Motor neuron (in vitro differentiated cells): ENCODE measurements around the gene CHD8. TPM values are rescaled to one million over a fixed set of nuclear protein-coding genes. Genes with fewer than 3 reads are reported as not detected.
"Not testable (repeated sequence)": the region's sequence is repeated elsewhere in the genome, so short reads cannot be mapped to it uniquely, and the experiment has no call there.

ENCODE experiments used
- ATAC-seq, 8 experiments: fragments of 200-7000 bp; cut with Tn5 transposase; replicated peaks in 6 of 8; 2 replicates each; pipeline ENCODE4 v1.8.0; 2021; ENCODE audit warnings: mild to moderate bottlenecking in 8 of 8, moderate library complexity in 8 of 8
- H3K27ac ChIP-seq, 2 donors: fragments of 250-450 bp; sonication (Bioruptor Pico); 2 replicates each; pipeline ENCODE4 v1.9.0; 2021; ENCODE audit warnings: antibody characterized with exemption in 2 of 2, mild to moderate bottlenecking in 2 of 2, moderate library complexity in 1 of 2
- H3K4me1 ChIP-seq, 2 donors: fragments of 250-450 bp; sonication (Bioruptor Pico); replicated peaks in 1 of 2; 2 replicates each; pipeline ENCODE4 v1.6.1; 2021; ENCODE audit warnings: antibody characterized with exemption in 2 of 2, mild to moderate bottlenecking in 2 of 2, moderate library complexity in 1 of 2
- H3K4me3 ChIP-seq, 5 donors: fragments of 250-450 bp; sonication (Bioruptor Pico); 2 replicates each; pipeline ENCODE4 v1.9.0; 2021; ENCODE audit warnings: antibody characterized with exemption in 5 of 5, mild to moderate bottlenecking in 5 of 5, moderate library complexity in 4 of 5
- WGBS, 10 experiments: fragments of 450-650 bp; shearing (Covaris generic); methylation state at CpG; one replicate each; pipeline ENCODE4 v1.0.0; 2022; 5-methylcytosine and 5-hydroxymethylcytosine counted together
- in situ Hi-C, 9 experiments: fragments of 400-800 bp; cut with MboI; loops; one replicate each; pipeline ENCODE4 v1.15.0; 2021; ENCODE audit warnings: low sequenced_read_pairs in 9 of 9, low pct_unique_long_range_greater_than_20kb in 2 of 9; ENCODE audit not compliant: unreplicated experiment in 9 of 9
- total RNA-seq, 8 experiments: library from RNA; unstranded; fragments of 300-600 nt; gene quantifications; 2 replicates each; pipeline versions ENCODE4 v1.2.3 to v1.2.4, GENCODE V29; 2022

The CHD8 gene
- total RNA-seq, 8 experiments from 2014 or later = 48.7 to 114 (median 81.1) TPM

DNA sequence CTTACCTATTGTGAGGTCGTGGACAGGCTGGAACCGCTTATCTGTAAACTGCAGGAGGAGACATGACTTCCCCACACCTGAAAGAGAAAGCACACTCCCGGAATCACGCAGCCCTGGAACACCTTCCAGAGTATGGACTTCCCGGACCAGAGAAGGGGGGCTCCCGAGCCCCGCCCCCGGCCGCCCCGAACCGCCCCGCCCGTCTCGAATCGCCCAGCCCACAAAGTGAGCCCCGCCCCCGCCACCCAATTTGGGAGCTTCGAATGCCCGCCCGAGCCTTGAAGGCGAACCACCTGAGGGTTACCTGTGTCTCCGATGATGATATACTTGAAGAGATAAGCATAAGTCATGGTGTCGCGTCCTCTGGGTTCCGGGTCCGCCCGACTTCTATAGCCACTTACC is 20.6 kb upstream of the CHD8 start:
- peak overlapping the region; percentile 52 to 90 (median 64) for H3K4me3 ChIP-seq
- H3K4me1 ChIP-seq = peaks cover 10 to 11% of the 10 kb centered on the region in 2 donors
- ATAC-seq = peak; percentile 41 to 65 (median 50)
- H3K27ac ChIP-seq = peak overlapping the region; percentile 54 to 69
- WGBS, 10 experiments = 0% methylated on average over 1 to 4 of the region's 27 CpGs; no CpG with 5 or more reads in 5 of the 10 experiments
- in situ Hi-C loops = no loop called here

DNA sequence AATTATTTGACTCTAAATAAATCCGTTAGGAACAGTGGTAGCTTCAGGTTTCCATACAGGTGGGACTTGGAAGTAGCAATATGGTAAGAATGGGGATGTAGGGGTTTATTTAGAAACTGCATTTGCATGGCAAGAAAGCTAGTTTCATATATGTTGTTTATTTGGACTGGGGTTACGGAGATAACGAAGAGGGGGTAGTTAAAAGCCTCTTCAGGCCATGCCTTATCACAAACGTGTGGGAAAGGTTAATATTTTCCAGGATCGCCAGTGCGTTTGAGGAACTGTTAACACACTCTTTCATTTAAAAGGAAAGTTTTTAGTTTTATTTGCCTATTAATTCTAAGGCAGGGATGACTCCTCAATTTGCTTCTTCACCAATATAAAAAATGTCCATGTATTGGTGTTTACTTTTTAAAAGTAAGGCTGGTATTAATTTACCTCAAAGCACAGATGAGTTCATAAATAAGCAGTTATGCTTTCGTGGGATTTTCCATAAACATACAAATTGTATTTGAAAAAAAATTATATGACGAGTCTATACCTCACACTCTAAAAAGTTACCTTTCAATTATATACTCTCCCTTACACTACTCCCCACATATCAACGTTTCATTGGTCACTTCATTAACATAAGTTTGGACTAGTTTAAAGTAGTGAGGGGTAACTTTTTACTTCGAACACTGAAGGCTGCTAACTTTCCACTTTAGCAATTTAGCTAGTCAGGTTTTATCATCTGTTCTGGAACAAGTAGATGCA is 20.0 kb upstream of the CHD8 start:
- in situ Hi-C loops = no loop called here
- peak overlapping the region; percentile 52 to 90 (median 64) for H3K4me3 ChIP-seq
- H3K27ac ChIP-seq = no peak overlapping the region
- peak in 1 of 8 experiments; percentile 1 for ATAC-seq
- WGBS, 10 experiments = 6 to 63% (median 48%) methylated on average over 2 to 10 of the region's 10 CpGs
- peaks cover 10 to 11% of the 10 kb centered on the region in 2 donors for H3K4me1 ChIP-seq

DNA sequence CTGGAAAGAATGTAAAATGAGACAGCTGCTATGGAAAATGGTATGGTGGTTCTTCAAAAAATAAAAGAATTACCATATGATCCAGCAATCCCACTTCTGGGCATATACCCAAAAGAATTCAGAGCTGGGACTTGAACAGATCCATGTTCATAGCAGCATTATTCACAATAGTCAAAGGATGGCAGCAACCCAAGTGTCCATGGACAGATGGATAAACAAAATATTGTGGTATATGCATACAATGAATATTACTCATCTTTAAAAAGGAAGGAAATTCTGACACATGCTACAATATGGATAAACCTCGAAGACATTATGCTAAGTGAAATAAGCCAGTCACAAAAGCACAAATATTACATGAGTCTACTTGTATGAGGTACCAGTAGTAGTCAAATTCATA is 11.7 kb upstream of the CHD8 start:
- peak in 3 of 8 experiments; percentile 76 to 98 (median 80) for ATAC-seq
- in situ Hi-C loops = no loop called here
- Histone ChIP-seq H3K4me1 (no peaks in the 10 kb centered on the region), H3K27ac (no peak overlapping the region), H3K4me3 (no peak overlapping the region)
- WGBS, 10 experiments = 0 to 100% (median 88%) methylated on average over 1 of the region's 1 CpG; no CpG with 5 or more reads in 7 of the 10 experiments

DNA sequence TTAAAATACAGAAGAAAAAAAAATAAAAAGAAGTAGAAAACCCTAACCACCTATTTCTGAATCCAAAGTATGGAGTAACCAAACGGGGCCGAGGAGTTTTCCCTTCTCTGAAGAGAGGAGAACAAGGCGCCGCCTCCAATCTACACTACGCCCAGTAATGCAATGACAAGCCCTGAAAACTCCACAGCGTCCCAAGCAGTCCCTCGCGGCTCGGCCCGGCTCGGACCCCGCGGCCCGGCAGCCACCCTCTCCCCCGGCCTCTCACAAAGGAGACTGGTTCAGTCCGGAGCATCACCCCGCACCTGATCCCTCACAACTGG is 371 bp downstream of the CHD8 start:
- in situ Hi-C loops = no loop called here
- Histone ChIP-seq H3K4me1 (peaks cover 5 to 7% of the 10 kb centered on the region in 2 donors), H3K27ac (peak overlapping the region; percentile 70 to 90), H3K4me3 (peak overlapping the region; percentile 67 to 87 (median 76))
- whole genome bisulfite sequencing, 10 experiments = 0 to 2% (median 0%) methylated on average over 1 to 13 of the region's 17 CpGs; no CpG with 5 or more reads in 4 of the 10 experiments
- peak; percentile 47 to 61 (median 53) for ATAC-seq

DNA sequence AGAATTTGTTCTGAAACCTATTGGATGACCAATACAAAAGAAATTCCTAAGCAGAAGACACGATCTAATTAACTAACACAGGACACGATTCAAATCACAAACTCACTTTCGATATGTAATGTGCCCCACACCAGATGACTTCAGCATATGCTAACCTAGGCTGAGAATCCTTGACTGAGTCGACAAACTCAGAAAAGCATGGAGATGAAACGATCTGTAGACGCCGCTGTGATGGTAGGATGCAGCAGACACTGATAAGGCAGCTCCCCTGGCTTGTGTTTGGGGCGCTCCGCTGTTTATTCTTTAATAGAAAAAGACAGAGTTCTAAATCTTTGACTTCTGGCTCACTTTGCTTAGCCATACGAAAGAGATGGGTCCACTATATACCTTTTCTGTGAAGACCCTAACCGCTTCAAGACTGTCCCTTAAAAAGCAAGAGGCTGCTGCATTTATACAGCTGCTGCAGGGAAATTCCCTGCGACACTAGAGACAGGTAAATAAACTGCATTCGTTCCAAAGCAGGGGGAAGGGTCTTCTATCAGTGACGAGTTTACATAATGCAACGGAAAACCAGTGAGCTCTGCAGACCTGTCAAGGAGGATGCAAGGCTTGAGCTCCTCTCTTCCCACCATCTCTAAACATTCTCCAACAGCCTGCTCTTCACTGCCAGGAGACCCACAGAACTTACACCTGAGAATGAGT is 929 bp downstream of the CHD8 start:
- Histone ChIP-seq H3K4me1 (peaks cover 5 to 7% of the 10 kb centered on the region in 2 donors), H3K4me3 (peak overlapping the region; percentile 67 to 87 (median 76)), H3K27ac (peak overlapping the region; percentile 70 to 90)
- in situ Hi-C loops = no loop called here
- WGBS, 10 experiments = 0 to 39% (median 26%) methylated on average over 3 to 13 of the region's 15 CpGs
- peak in 1 of 8 experiments; percentile 1 for ATAC-seq

DNA sequence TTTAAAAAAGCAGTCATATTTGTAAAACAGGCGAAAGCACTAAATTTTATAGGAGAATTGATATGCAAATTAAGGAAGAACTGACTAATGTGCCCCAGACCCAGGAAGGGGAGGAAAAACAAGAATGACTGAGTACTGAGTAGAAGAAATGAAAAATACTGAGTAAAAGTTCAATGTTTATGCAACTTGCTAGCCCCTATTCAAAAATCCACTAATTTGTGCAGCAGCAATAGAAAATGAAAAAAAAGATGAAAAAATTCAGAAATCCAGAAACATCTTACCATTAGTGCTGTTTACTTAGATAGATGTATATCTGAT is 6.1 kb downstream of the CHD8 start:
- Histone ChIP-seq H3K4me1 (peaks cover 5 to 7% of the 10 kb centered on the region in 2 donors), H3K4me3 (no peak overlapping the region), H3K27ac (no peak overlapping the region)
- WGBS, 10 experiments = 71 to 100% (median 100%) methylated on average over 1 of the region's 1 CpG; no CpG with 5 or more reads in 2 of the 10 experiments
- in situ Hi-C loops = no loop called here
- ATAC-seq = no peak

DNA sequence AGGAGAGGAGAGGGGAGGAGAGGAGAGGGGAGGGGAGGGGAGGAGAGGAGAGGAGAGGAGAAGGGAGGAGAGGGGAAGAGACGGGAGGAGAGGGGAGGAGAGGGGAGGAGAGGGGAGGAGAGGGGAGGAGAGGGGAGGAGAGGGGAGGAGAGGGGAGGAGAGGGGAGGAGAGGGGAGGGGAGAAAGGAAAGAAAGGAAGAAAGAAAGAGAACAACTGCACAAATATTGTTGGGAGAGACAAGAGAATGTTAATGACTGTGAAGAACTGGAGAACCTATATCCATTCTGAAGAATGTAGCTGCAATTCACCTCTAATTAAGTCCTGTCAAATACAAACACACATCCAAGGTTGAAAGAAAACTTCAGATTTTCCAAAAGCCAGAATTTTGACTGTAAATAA is 13.3 kb downstream of the CHD8 start:
- H3K4me1 ChIP-seq, in situ Hi-C loops, H3K4me3 ChIP-seq, ATAC-seq, H3K27ac ChIP-seq: not testable (repeated sequence)
- no CpG with 5 or more reads among the region's 1 CpG for WGBS, 10 experiments

DNA sequence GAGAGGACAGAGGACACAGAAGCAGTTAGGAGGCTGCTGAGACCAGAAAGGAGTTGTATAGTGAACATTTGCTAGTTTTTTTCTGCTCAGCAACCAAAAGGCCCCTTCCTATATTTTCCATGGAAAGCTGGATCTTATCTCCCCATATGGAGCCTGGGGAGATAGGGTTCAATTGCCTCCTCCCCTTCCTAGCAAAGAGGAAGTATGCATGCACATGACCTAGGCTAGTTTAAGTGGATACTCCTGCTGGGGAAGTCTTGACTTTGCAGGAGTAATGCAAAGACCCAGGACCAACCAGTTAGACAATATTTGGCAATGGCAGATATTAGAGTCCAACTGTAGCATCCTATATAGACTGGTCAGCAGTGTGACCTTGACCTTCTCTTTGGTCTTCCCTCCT is 15.1 kb downstream of the CHD8 start:
- Histone ChIP-seq H3K4me3 (no peak overlapping the region), H3K27ac (no peak overlapping the region), H3K4me1 (peaks cover 5 to 10% of the 10 kb centered on the region in 2 donors)
- no peak for ATAC-seq
- in situ Hi-C loops = no loop called here

DNA sequence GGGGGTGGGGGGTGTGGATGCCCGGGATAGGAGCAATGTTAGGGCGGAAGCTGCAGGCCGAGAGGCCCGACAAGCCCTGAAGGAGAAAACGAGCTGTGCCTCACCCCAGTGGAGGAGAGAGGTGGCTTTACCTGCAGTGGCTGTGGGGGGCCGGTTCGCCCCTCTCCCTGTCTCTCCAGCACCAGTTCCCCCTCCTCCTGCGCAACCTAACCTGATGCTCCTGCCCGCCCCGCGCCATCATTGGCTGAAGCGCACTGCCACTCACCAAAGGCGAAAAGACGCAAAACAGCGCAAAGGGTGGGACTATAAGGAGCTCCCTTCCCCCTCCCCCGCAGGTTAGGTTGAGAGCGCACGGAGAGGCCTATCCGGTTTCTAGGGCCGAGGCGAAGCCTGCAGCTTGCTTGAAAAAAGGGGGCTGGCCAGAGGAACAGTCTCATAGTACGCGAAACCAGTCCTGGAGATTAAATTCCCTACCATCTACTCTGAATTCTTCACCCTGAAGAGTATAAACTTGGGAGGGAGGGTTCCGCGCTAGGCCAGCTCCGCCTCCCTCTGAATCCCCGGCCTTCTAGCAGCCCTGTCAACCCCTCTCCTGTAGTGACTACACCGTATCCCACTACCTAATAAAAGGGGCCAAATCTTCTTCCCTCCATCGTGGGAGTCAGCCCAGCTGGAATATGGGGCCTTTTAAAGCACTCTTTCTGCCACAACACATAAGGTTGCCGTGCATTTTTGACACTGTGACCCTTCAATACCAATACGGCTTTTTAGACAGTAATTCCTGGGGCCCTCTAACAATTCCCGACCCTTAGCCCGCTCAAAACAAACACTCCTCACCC is 18.6 kb downstream of the CHD8 start:
- peak; percentile 97 to 99 (median 98) for ATAC-seq
- WGBS, 10 experiments = 0 to 40% (median 5%) methylated on average over 1 to 9 of the region's 33 CpGs; no CpG with 5 or more reads in 2 of the 10 experiments
- H3K4me1 ChIP-seq = peaks cover 6 to 13% of the 10 kb centered on the region in 2 donors
- H3K4me3 ChIP-seq = peak overlapping the region; percentile 54 to 81 (median 56)
- in situ Hi-C loops = no loop called here
- peak overlapping the region; percentile 83 to 91 for H3K27ac ChIP-seq

DNA sequence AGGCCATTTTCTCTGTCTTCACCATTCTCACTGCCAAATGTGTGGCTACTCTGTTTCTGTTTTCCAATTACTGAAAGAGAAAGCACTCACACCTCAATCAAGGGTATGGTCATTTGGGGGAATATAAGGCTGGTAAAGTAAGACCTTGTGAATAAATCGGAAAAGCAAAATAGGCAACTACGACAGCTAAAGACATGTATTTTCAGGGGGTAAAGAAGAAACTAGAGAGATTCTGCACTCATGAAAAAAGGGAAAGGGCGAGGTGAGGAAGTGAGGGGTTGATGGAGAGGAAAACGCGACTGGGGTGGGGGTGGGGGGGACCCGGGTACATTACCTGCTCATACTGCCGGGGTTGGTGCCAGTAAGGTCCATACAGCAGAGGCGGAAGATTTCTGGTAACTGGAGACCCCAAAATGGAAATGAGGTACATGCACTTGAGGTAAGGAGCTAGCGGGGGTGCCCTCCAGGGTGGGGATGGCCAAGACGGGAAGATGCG is 19.3 kb downstream of the CHD8 start:
- peaks cover 6 to 13% of the 10 kb centered on the region in 2 donors for H3K4me1 ChIP-seq
- H3K27ac ChIP-seq = peak overlapping the region; percentile 44 to 59
- peak overlapping the region; percentile 54 to 81 (median 56) for H3K4me3 ChIP-seq
- in situ Hi-C loops = no loop called here
- 0 to 39% (median 0%) methylated on average over 1 to 3 of the region's 11 CpGs; no CpG with 5 or more reads in 3 of the 10 experiments for WGBS, 10 experiments
- no peak for ATAC-seq

DNA sequence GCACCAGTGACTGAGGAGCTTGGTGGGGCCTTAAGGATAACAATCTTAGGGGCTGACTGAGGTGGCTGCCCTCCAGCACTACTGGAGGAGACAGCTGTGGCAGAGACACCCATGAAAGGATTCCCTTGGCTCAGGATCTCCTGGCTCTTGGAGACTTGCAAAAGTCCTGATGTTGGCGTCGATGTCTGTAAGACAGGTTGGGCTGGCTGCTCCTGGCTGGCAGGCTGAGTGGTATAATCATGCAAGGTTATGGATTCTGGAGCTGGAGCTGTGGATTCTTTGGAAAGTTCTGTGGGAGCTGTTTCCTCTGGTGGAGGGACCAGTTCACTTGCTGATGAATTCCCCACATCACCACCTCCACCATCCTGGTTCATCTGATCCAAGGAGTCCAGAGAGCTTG is 24.8 kb downstream of the CHD8 start:
- no peak overlapping the region for H3K4me3 ChIP-seq
- H3K4me1 ChIP-seq = peaks cover 3 to 5% of the 10 kb centered on the region in 2 donors
- in situ Hi-C loops = no loop called here
- 100% methylated on average over 2 of the region's 2 CpGs; no CpG with 5 or more reads in 9 of the 10 experiments for WGBS, 10 experiments
- no peak overlapping the region for H3K27ac ChIP-seq
- no peak for ATAC-seq

DNA sequence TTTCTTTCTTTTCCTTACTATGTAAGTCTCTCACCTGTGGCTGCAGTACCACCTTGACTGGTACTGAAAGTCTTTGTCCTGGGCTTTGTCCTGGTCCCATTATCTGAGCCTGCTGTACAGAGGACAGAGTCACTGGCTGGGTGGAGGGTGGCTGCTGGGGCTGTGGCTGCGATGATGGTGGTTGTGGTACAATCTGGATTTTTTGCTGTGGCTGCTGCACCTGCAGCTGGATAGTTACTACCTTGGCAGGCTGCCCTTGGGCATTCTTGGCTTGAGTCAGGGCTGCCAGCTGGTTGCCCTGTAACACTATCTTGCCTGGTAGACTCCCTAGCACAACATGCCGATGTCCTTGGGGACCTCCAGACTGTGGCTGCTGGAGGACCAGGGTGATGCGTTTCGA is 27.0 kb downstream of the CHD8 start:
- 86 to 100% (median 100%) methylated on average over 1 to 4 of the region's 4 CpGs; no CpG with 5 or more reads in 2 of the 10 experiments for WGBS, 10 experiments

DNA sequence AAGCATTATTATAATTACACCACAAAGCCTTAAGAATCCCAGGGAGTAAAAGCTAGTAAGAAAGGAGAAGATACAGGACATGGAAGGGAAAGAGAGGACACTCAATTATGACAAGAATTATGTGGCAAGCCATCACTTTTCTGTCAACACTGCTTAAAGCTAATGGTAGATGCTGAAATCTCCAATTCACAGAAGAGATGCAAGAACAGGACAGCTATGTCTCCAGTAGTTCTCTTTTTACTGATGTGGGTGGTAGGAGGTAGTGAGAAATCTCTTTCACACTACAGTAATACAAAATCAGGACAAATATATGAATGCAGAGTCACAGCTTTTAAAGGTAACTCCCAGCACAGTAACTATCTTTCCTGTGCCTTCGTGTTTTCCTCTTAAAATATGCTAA is 29.2 kb downstream of the CHD8 start:
- Histone ChIP-seq H3K4me3 (no peak overlapping the region), H3K4me1 (no peaks in the 10 kb centered on the region), H3K27ac (no peak overlapping the region)
- 80 to 100% (median 100%) methylated on average over 1 of the region's 1 CpG; no CpG with 5 or more reads in 4 of the 10 experiments for WGBS, 10 experiments
- no peak for ATAC-seq
- in situ Hi-C loops = no loop called here

More for the DNA sequence above, 27.0 kb downstream of the CHD8 start:
- ATAC-seq = peak in 1 of 8 experiments; percentile 37
- Histone ChIP-seq H3K4me3 (no peak overlapping the region), H3K27ac (no peak overlapping the region), H3K4me1 (no peaks in the 10 kb centered on the region)
- in situ Hi-C loops = no loop called here
